ENCODE data around the gene LAMA3.

DNA sequence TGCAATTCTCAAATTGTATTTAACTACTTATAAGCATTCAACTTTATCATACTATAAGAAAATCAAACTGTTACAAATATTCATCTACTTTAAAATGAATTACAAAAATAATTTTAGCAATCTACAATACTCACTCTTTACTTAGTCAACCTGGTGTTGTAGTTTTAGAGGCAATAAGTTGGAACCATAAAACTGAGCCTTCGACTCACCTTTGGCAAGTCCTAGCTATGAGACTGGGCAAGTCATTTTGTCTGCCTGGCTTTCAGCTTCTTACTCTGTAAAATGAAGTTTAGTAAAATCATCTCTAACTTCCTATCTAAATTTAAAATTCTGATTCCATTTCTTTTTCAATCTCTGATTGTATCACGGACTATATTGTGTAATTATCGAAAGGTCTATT lies 161.0 kb downstream of the LAMA3 start:
- TF ChIP-seq, protein P1, sequence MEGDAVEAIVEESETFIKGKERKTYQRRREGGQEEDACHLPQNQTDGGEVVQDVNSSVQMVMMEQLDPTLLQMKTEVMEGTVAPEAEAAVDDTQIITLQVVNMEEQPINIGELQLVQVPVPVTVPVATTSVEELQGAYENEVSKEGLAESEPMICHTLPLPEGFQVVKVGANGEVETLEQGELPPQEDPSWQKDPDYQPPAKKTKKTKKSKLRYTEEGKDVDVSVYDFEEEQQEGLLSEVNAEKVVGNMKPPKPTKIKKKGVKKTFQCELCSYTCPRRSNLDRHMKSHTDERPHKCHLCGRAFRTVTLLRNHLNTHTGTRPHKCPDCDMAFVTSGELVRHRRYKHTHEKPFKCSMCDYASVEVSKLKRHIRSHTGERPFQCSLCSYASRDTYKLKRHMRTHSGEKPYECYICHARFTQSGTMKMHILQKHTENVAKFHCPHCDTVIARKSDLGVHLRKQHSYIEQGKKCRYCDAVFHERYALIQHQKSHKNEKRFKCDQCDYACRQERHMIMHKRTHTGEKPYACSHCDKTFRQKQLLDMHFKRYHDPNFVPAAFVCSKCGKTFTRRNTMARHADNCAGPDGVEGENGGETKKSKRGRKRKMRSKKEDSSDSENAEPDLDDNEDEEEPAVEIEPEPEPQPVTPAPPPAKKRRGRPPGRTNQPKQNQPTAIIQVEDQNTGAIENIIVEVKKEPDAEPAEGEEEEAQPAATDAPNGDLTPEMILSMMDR (IDR thresholded peaks at IDR 0.05): no peak
- TF ChIP-seq EP300 (IDR thresholded peaks at IDR 0.05): no peak

All from tibial nerve (tissue), 4 donors.